GM21786 (cell line): ENCODE measurements around the gene TSPAN18.

Experiments
- ATAC-seq: cut with Tn5 transposase; IDR thresholded peaks from one replicate; pipeline ENCODE4 v1.9.1; 2021; ENCODE audit not compliant: unreplicated experiment

The TSPAN18 gene

GRCh38 chr11:44819346-44819745 lies 92.6 kb downstream of the TSPAN18 start:
- ATAC-seq: no peak

DNA sequence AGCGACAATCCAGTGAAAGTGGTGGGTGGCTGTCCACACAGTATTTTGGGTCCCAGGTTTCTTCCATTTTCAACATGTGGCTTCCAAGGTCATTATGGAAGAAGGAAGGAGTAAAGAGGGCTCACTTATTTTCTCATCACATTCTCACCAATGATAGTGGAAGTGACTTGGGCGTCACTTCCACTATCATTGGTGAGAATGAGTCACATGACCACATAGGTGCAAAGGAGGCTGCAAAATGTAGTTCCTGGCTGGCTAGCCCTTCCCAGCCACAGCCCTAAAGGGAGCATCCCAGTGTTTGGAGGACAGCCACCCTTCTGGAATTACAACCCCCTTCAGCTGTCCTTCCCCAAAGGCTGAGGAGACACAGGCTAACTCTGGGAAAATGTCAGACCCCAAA lies 95.6 kb downstream of the TSPAN18 start:
- ATAC-seq: no peak

GRCh38 chr11:44823006-44823405 lies 96.2 kb downstream of the TSPAN18 start:
- ATAC-seq: no peak

DNA sequence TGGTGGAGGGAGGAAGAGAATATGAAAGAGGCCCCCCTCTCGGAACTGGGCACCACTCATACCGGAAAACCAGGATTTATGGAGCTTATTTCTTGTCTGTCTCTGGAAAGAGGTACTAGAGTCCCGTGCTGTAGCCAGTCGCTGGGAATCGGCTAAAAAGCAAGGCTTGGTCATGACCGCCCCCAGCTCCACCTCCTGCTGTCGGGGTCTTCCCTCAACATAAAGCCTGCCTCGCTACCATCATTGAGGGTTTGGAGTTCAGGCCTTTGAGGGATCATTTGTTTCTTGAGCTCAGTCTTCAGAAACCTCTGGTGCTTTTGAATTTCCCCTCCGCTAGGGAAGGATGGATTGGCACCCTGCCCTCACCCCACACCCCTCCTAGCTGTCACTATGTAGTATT lies 97.1 kb downstream of the TSPAN18 start:
- ATAC-seq: no peak

- ATAC-seq: no peak
Observed at GRCh38 chr11:44824300-44824704, 97.5 kb downstream of the TSPAN18 start.

- ATAC-seq: no peak
Observed at GRCh38 chr11:44825058-44825785, 98.5 kb downstream of the TSPAN18 start.

- ATAC-seq: no peak
Observed at GRCh38 chr11:44826922-44827643, 100.3 kb downstream of the TSPAN18 start.

- ATAC-seq: no peak
Observed at GRCh38 chr11:44828296-44828695, 101.5 kb downstream of the TSPAN18 start.

DNA sequence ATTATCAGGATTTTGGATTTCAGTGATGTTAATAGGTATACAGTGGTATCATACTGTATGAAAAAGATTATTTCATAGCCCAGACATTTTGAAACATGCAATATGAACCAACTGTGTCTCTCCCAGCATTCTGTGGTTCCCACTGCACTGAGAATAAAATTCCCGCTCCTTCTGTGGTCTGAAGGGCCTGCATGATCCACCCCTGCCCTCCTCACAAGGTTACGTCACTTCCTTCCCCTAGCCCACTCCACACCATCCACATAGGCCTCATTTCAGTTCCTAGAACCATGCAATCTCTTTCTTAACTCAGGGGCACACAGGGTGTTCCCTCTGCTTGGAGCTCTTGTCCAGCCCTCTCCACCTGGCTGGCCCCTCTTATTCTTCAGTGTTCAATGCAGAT lies 103.1 kb downstream of the TSPAN18 start:
- ATAC-seq: no peak

- ATAC-seq: no peak
Observed at GRCh38 chr11:44831605-44832394, 105.0 kb downstream of the TSPAN18 start.

DNA sequence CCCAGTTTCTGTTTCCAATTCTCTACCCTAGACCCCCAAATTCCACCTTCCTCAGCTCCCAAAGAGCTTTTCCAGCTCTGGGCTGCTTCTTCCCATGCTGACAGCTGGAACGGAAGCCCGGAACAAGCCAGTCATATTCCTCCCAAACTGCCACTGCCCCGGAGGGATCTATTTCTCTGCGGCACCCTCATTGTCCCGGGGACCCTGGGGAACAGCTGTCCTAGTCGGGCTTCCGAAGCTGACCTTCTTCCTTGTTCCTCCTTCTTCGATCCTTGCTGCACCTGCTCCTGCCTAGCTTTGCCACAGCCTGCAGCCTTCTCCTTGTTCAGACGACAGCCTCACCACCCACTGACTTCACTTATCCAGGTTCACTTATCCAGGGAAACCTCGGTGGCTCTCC lies 105.7 kb downstream of the TSPAN18 start:
- ATAC-seq: no peak

DNA sequence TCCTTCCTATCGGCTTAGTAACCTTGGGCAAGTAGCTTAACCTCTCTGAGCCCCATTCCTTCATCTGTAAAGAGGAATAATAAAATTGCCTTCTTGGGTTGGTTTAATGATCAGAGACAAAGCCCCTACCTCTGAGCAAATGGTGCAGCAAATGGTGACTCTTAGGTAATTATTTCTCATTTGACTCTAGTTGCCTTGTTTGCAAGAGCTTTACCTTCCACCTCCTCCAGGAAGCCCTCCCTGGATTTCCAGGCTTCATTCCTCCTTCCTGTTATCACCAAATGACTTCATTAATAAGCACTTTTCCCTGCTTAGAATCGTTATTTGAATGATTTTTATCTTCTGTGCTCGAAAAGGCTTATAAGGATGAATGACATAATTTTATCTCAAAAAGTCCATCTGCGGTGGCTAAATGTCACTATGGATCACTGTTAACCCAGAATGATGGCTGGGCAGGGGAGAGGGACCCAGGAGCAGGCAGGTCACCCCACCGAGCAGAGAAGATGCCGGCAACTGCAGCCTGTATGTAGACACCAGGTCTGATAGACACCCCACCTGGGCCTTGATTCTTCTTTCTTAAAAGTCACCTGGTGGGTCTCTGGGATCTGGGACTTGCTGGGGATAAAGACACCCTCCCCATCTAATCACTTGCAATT lies 106.6 kb downstream of the TSPAN18 start:
- no peak for ATAC-seq

DNA sequence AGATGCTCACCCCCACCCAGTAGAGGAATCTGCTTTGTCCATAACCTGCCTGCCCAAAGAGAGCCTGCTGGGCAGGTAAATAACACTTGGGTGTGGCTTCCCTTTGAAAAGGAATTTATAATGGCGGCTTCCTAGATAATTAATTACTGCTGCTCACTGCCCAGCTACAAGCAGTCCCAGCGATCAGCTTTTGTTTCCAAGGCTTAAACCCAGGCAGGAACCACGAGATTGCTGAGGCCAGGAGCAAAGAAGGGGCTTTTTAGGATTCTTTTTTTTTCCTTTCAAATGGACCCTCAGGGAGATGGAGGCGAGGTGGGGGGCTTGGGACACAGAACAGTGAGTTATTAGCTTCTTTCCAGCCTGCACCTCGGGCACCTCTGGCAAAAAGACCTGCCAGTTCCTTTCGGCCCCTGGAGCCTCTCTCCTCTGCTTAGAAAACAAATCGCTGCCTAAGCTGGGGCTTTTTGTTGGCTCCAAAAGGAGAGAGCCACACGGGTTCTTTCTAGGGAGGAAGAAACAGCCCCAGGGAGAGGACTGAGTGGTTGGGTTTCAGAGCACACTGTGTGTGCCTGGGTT lies 107.2 kb downstream of the TSPAN18 start:
- no peak for ATAC-seq

GRCh38 chr11:44834846-44835245 lies 108.1 kb downstream of the TSPAN18 start:
- no peak for ATAC-seq

DNA sequence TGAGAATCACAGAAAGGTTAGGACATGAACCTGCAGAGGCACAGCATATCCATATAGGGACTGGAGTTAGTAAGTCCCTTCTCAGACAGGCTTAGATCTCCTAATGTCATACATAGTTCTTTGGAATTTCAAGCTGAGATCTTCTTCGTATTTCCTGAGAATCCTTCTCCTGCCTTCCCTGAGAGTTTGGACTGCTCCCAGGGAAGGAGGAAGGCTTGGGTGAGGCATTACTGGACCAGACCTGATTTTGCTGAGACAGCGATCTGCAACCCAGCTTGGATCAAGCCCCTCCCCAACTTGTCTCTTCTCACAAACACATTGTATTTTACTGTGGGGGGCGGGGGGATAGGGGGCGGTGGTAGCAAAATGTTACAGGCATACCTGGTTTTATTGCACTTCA lies 108.5 kb downstream of the TSPAN18 start:
- ATAC-seq: no peak

DNA sequence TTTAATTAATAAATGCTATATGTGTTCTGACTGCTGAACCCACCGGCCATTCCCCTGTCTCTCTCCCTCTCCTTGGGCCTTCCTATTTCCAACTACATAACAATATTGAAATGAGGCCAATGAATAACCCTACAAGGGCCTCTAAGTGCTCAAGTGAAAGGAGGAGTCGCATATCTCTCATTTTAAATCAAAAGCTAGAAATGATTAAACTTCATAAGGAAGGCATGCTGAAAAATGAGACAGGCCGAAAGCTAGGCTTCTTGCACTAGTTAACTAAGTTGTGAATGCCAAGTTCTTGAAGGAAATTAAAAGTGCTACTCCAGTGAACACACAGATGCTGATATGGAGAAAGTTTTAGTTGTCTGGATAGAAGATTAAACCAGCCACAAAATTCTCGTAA lies 109.2 kb downstream of the TSPAN18 start:
- ATAC-seq: no peak

DNA sequence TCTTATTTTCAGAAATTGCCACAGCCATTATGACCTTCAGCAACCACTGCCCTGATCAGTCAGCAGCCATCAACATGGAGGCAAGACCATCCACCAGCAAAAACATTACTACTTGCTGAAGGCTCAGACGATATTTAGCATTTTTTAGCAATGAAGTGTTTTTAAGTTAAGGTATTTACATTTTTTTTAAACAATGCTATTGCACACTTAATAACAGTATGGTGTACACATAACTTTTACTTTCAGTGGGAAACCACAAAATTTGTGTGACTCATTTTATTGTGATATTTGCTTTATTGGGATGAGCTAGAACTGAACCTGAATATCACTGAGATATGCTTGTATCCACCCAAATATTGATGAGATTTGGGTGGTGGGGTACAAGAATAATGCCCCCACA lies 110.9 kb downstream of the TSPAN18 start:
- no peak for ATAC-seq

DNA sequence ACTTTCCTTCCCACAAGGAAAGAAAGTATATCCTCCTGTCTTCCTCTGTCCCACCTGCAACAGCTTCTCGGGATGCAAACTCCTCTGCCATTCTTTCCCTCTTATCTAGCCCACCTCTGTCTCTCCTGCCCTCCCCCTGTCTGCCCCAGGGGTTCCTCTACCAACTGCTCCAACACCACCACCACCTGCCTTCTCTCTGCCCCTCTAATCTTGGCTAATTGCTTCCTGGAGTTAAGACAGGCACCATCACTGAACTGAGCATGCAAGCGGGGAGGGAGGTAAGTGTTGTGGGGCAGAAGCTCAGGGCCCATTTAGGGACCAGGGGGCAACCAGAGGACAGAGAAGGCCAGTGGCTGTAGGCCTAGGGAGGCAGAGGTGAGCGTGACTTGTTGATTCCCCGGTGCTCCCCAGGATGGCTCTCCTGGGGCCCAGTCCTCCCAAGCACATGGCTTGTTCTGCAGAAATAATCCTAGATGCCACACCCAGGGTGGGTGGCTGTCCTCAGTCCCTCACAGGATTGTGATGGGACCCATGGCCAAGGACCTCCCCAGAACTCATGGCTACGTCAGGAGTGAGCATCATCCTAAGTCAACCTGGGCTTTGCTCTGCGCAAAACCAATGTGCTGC lies 112.8 kb downstream of the TSPAN18 start:
- no peak for ATAC-seq

GRCh38 chr11:44840085-44840478 lies 113.3 kb downstream of the TSPAN18 start:
- ATAC-seq: no peak

DNA sequence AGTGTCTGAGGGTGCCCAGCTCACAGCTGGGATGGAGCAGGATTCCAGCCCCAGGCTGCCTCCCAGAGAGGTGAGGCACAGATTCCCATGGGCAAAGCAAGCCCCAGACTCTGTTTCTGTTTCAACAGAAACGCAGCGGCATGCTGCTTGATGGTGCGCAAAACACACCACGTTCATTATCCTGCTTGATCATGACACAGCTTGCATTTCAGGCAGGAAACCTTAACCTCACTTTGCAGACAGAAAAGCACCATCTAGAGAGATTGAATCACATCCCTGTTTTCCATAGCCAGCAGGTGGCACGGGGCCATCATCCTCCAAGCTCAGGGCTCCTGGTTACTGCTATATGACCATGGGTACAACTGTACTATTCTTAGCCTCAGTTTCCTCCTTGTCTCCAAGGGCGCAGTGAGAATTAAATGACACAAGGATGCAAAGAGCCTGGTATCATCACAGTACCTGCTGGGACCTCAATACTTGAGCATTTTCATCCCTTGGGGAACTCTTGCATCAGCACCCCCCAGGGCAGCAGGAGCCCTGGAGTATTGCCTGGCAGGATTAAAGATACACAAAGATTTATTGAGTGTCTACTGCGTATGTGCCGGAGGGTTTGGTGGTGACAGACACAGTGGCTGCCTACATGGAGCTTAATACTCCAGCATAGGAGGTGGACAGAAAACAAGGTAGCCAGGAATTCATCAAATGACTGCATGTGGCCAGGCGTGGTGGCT lies 113.9 kb downstream of the TSPAN18 start:
- ATAC-seq: no peak
